Activated CD4-positive, CD25-positive, alpha-beta regulatory T cell (primary cell): ENCODE measurements around the gene PTPRN.
"Not testable (repeated sequence)": the region's sequence is repeated elsewhere in the genome, so short reads cannot be mapped to it uniquely, and the experiment has no call there.

Experiments
- DNase-seq, 4 experiments: peaks; one replicate each; lab custom pipeline; 2025; lab: John Stamatoyannopoulos, UW

Gene PTPRN

DNA sequence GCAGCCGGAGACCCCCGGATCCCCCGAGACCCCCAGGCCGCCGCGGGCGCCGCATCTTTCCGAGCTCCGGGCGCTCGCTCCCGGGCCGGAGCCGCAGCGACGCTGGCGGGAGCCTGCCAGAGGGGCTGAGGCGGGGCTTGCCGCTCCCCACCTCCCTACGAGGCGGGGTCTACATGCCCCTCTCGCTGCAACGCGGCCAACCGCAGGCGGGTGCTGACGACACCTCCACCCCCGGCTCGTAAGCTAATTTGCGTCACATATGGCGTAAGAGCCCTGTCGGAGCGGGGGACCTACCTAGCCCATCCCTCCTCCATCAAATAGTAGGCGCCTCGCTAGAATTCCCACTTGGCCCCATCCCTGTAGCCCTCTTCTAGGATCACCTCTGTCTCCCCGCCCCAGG, at the start of gene PTPRN:
PTPRN (minus strand) TSS at position 124 of the 400 bp plus-strand sequence; CDS start at position 55, 69 bp downstream.
- no peak for DNase-seq

DNA sequence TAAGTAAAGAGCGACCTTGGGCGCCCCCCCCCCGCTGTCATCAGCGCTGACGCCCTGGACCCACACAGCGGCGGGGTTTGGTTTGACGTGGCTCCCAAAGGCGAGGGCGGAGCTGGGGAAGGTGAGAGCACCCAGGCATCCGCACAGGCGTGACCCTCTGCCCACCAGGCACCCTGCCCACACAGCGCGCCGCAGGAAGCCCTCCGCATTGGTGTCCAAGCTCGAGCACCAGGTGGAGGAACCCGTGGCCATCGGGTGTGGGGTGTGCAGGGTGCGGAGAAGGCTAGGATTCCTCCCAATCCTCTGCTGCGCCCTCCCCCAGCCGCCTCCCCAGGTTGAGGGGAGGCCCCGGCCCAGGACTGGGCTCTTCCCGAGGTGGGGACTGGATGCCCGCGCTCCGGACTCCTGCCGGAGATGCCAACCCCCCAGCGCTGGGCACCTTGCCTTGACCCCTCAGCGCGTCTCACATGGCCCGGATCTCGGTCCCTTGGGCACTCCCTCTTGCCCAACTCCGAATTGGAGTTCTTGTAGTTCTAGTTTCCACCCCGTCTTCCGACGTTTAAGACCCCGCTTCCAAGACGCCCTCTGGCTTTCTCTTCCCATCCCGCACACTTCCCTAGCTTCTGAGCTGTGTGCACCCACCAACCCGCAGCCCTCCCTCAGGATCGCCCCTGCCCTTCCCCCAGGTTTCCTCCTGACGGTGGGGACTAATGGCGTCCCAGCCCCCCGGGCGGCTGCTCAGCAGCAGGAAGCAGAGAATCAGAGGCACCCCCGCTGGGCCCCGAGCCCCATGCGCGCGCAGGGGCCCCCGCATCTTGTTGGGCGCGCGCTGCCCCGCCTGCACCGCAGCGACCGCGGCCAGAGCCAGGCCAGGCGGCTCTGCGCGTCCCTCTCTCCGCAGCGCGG, 49.2 kb upstream of the PTPRN start:
- no peak for DNase-seq

DNA sequence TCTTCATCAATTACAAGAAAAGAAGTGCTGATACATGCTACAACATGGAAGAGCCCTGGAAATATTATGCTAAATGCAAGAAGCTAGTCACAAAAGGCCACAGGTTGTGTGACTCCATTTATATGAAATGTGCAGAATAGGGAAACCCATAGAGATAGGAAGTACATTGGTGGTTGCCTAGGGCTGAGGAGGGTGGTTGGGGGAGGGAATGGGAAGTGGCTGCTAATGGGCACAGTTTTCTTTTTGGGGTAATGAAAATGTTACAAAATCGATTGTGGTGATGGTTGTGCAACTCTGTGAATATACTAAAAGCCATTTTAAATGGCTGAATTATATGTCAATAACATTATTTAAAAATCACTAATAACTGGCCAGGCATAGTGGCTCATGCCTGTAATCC, 47.6 kb upstream of the PTPRN start:
- DNase-seq: no peak

DNA sequence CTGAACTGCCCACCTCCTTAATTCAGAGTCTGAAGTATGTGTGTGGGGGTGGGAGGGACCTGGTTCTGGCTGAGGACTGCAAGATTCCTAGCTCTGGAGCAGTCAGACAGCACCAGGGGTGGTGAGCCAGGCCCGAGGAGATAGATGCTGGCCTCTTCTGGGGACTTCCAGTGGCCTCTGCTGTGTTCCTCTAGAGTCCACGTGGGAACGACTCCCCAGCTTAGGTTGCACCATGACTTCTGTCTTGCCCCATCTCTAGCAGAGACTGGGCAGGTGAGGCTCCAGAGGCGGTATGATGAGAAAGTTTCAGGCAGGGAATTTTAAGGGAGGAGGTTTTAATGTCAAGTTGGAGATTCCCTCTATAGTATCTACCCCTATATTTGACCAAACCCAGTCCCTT, 45.4 kb upstream of the PTPRN start:
- DNase-seq: no peak

DNA sequence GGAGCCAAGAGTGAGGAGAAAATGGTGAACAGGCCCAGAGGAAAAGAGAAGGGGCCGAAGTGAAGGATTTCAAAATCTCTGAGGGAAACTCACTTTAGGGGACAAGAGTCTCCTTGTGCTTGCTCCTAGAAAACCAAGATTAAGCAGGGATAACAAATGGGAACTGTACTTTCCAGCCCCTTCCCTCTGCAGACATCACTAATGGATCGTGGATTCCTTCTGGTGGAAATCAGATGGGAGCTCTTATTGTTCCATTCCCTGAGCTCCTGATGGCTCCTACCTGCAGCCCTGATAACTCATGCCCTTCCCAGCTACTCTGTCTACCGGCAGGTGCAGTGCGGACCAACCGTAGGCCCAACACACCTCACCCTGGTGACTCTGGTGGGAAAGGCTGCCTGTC, 43.9 kb upstream of the PTPRN start:
- DNase-seq: no peak

DNA sequence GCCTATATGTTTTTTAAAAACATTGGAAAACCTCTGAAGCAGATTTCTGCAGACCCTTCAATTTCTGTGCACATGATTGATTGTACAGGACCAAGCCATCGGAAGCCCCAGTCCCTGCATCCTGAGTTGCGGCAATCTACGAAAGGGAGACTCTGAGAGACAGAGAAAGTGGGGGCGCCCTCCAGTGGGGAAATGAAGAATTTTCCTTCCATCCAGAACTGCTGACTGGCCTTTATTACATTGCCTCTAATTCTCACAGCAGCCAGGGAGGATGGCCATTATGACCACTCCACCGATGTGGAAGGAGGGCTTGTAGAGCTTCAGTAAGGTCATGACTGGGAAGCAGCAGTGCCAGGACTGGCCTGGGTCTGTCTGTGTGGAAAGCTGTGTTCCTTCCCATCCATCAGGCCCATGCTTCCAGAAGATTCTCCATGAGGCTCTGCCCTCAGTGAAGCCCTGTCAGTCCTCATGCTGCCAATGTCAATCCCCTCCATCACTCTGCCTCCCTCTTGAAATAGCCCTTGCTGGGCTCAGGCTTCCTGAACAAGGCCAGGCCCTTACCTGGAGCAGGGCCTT, 43.3 kb upstream of the PTPRN start:
- peak; percentile 22 to 35 (median 30) for DNase-seq

DNA sequence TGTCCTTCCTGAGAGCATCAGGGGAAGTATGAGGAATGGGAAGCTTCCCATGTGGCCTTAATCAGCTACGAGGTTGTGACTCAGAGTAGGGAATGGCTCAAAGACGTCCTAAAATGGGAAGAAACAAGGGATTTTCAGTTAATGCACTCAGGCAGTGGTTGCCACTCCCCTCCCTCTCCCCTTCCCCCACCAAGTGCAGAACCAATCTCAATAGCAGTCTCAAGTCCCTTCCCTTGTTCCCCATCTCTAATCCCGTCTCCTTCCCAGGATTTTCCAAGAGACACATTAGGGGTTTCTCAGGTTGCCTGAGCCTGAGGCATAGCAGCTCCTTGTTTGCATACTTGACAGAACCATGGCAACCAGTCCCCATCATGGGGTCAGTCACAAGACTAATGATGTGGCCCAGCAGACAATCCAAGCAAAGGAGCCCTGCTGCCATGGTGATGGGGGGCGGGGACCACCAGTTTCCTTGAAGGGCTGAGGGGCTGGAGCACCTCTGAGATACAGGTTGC, 41.6 kb upstream of the PTPRN start:
- DNase-seq: no peak

DNA sequence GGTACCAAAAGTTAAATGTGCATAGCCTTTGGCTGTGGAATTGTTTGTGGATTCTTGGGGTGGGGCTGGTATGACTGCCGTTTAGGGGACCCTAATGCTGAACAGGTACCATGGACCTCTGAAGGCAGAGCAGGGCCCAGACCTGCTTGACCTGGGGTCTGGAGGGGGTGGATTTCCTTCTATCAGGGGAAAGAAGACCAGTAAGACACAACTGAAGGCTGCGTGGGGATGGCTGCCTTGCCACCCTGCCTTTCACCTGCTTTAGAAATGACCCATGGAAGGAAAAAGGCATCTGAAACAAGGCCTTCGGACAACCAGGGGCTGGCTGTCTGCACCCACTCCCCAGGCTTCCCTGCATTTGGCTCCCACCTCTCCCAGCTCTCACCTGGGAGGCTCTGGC, 41.0 kb upstream of the PTPRN start:
- DNase-seq: no peak

DNA sequence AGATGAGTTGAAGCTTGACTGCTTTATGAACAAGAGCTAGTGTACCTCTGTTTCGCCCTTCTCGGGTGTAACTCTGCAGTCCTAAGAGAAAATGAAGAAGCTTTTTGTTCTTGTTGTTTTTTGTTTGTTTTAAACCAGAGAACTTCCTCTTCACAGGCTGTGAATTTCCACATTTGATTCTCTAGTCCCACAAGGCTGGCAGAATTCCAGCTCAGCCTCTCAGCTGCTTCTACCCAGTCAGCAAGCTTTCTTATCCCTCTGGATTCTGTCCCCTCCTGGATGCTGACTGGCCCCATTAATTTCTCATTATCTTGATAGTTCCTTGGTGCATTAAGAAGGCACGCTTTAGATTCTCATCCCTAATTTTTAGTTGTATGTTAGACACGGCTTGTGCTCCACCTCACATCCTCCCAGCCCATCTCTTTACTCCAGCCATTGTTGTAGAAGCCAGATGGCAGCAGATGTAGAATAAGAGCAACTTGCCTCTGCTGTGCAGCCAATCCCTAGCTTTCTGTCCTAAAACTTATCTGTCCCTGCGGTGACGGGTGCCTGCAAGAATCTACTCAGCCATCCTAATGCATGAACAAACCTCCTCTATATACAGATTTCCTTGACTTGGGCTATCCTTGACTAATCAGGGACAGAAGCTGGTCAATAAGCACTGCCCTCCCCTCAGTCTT, 35.7 kb upstream of the PTPRN start:
- DNase-seq: no peak

DNA sequence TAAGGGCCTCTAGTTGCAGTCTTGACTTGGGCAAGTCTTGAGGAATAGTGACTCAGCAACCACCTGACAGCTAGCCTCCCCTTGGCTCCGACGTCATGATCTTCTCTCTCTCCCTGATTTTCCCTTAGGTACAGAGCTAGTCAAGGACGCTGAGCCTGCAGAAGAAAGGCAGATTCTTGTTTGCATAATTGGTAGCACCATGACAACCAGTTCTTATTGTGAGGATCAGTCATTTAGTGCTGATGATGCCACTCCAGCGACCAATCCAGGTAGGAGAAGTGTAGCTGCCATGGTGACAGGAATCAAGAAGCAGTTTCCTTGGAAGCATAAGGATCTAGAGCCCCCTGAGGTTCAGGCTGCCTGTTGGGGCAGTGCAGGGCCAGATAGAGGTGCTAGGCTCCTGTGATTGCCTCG, 26.2 kb upstream of the PTPRN start:
- no peak for DNase-seq

DNA sequence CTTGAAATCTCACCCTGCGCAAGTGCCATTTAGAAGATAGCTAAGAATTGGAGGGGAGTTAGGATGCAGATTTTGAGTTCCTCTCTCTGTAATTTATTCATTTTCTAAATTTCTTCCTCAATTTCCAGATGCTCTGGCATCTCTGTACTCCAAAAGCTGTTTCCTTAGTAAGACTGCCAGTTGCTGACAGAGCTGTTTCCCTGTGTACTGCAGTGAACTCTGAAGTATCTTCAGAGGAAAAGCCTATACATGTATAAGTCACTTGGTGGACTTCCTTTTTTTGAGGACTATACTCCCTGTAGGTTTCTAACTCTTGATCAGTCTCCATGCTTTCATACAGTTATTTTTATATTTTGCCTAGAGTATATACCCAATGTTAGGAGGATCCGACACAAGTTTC, 24.9 kb upstream of the PTPRN start:
- DNase-seq: no peak

DNA sequence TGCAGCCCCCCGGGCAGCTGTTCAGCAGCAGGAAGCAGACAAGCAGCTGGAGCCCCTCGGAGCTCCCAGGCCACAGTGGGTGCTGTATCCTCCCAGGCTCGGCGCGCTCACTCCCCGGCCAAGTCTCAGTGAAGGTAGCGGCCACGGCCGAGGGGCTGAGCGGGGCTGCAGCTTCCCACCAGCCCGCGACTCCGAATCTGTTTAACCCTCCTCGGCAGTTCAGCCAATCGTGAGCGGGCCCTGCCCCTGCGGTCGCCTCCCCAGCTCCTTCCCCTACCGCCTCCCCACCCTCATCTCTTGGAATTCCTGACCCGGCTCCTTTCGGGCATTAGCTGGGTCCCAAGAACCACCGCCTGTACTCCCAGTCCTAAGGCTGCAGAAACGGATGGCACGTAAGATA, 23.3 kb upstream of the PTPRN start, which contains the start of gene RESP18:
RESP18 (minus strand) TSS at position 203 of the 400 bp plus-strand sequence.
- DNase-seq: no peak

DNA sequence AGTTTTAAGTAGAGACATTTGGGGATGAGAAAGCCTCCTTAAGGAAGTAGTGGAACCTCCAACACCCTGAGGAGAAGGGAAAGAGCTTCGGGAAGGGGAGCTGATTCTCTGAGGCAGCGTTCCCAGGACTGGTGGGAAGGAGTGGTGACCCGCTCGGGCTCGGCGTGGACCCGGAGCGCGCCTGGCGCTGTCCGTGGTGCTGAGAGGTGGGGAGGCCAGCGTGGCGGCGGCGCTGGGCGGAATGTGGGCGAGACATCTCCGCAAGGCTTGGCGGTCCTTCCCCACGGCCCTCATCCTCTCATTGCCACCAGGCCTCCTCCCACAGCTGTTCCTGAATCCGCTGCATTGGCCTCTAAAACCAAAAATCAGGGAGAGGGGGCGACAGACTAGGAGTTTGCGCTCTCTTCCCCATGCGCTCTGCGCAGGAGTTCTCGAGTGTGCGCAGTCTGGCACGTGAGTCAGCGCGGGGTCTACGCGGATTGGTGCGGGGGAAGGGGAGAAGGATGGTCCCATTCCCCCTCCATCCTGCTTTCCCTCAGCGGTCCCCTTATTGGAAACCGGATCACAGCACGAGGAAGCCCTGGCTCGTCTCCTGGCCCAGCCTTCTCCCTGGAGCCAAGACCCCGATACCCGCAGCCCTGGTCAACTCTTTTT, 22.5 kb upstream of the PTPRN start:
- DNase-seq: no peak

DNA sequence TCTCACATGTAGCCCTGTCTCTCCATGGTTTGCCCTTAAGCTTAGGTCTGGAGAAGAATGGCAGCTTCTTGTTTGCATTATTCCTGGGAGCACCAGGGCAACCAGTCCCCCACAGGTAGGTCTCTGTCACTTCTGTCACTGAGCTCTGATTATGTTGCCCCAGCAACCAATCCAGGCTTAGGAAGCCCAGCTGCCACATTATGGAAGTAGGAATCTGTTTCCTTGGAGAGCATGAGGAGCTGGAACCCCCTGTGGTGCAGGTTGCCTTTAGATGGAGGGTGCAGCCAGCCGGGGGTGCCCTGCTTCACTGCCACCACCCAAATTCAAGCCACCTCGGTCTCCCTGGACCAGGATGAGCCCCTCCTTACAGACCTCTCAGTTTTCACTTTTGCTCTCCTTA, 18.5 kb upstream of the PTPRN start:
- no peak for DNase-seq

DNA sequence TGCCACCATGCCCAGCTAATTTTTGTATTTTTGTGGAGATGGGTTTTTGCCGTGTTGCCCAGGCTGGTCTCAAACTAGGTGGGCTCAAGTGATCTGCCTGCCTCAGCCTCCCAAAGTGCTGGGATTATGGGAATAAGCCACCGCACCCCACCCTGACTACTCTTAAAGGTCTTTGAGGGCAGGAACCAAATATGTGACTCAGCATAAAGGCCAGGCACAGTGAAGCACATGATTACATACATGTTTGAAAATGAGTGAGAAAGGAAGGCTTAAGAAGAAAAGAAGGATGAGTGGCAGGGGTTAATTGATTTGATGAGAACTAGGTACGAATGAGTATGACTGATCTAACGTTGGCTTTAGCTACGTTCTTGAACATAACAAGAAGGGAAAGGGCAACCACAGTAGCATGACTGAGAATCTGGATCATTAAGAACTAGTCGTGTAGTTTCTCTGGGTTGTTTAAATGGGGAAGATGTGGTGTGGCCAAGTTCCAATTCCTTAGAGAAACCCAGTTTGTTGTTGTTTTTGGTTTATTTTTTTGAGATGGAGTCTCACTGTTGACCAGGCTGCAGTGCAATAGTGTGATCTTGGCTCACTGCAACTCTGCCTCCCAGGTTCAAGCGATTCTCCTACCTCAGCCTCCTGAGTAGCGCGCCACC, 16.6 kb upstream of the PTPRN start:
- no peak for DNase-seq

DNA sequence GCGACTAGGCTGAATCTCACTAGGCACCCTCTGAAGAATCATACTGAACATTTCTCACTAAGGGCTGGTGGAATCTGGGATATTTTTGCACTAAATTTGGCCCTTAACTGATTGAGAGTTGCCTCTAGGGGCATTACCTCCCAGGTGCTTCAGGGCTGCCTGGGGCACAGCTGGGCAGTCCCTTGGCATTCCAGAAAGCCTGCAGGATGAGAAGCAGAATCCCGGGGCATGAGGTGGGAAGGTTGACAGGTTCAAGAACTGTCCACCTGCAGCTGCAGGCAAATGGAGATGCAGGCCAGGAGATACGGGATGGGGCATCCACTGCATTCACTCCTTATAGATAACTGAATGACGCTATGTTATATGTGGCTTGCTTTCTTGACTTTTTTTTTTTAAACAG, 15.9 kb upstream of the PTPRN start:
- DNase-seq: no peak

DNA sequence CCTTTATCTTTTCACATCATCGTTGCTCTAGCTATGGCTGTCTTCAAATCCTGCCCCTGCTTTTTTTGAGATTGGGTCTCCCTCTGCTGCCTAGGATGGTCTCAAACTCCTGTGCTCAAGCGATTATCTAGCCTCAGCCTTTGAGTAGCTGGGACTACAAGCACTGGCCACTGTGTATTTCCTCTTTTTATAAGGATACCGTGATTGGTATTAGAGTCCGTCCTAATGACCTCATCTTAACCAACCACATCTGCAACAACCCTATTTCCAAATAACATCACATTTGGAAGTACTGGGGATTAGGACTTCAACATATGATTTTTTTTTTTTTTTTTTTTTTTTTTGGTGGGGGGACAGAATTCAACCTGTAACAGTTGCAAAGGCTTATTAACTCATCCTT, 14.2 kb upstream of the PTPRN start:
- no peak for DNase-seq

DNA sequence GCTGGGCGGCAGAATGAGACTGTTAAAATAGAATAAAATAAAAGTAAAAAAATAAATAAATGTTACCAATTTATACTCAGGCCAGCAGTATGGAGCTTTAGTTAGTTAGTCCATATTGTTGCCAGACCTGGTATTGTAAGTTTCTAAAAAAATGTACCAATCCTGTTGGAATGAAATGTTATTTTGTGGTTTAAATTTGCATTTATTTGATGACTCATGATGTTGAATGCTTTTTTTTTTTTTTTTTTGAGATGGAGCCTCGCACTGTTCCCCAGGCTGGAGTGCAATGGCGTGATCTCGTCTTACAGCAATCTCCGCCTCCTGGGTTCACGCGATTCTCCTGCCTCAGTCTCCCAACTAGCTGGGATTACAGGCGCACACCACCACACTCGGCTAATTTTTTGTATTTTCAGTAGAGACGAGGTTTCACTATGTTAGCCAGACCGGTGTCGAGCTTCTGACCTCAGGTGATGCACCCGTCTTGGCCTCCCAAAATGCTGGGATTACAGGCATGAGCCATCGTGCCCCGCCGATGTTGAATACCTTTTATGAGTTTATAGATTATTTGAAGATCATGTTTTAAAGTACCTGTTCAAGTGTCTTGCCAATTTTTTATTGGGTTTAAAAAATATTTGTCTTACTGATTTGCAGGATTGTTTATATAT, 5.7 kb upstream of the PTPRN start:
- DNase-seq: no peak

DNA sequence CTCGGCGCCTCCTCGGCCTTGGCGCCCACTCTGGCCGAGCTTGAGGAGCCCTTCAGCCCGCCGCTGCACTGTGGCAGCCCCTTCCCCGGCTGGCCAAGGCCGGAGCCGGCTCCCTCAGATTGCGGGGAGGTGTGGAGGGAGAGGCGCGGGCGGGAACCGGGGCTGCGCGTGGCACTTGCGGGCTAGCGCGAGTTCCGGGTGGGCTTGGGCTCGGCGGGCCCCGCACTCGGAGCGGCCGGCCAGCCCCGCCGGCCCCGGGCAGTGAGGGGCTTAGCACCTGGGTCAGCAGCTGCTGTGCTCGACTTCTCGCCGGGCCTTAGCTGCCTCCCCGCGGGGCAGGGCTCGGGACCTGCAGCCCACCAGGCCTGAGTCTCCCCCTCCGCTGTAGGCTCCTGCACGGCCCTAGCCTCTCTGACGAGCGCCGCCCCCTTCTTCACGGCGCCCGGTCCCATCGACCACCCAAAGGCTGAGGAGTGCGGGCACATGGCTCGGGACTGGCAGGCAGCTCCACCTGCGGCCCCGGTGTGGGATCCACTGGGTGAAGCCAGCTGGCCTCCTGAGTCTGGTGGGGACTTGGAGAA, 3.6 kb upstream of the PTPRN start:
- DNase-seq: not testable (repeated sequence)
